Mesenchymal stem cell (in vitro differentiated cells and primary cell): ENCODE data around the gene CR1.
"Not testable (repeated sequence)": the region's sequence is repeated elsewhere in the genome, so short reads cannot be mapped to it uniquely, and the experiment has no call there.

Experiments
- DNase-seq: peaks from one replicate; pipeline ENCODE4 v3.0.0-alpha.2; 2013
- H2AFZ ChIP-seq: one replicate; pipeline ENCODE4 v1.6.1; 2013; ENCODE audit warnings: low read depth, mild to moderate bottlenecking, control low read depth, inconsistent platforms, low read length, moderate library complexity
- H2AK5ac ChIP-seq: 2 replicates; pipeline ENCODE4 v1.6.1; 2013; ENCODE audit warnings: low read length, moderate library complexity, mild to moderate bottlenecking, inconsistent platforms; ENCODE audit not compliant: severe bottlenecking
- H2BK120ac ChIP-seq: one replicate; pipeline ENCODE4 v1.6.1; 2013; ENCODE audit warnings: low read depth, mild to moderate bottlenecking, inconsistent platforms, low read length, moderate library complexity
- H2BK12ac ChIP-seq, 2 experiments: one replicate each; pipeline ENCODE4 v1.6.1; 2013; ENCODE audit warnings: inconsistent platforms in 2 of 2, low read length in 2 of 2, mild to moderate bottlenecking in 2 of 2, moderate library complexity in 2 of 2, control low read depth in 1 of 2
- H2BK15ac ChIP-seq: one replicate; pipeline ENCODE4 v1.6.1; 2013; ENCODE audit warnings: mild to moderate bottlenecking, low read depth, inconsistent platforms; ENCODE audit not compliant: poor library complexity, severe bottlenecking
- H2BK5ac ChIP-seq: 2 replicates; pipeline ENCODE4 v1.6.1; 2013; ENCODE audit warnings: low read depth, mild to moderate bottlenecking, low read length, control low read depth, inconsistent platforms; ENCODE audit not compliant: poor library complexity, severe bottlenecking
- H3K14ac ChIP-seq, 2 experiments: one replicate each; pipeline ENCODE4 v1.6.1; 2013; ENCODE audit warnings: inconsistent platforms in 2 of 2, low read length in 2 of 2, control low read depth in 1 of 2, mild to moderate bottlenecking in 1 of 2, moderate library complexity in 1 of 2
- H3K18ac ChIP-seq, 2 experiments: one replicate each; pipeline ENCODE4 v1.6.1; 2013; ENCODE audit warnings: inconsistent platforms in 2 of 2, low read length in 2 of 2, control low read depth in 1 of 2, low read depth in 1 of 2, mild to moderate bottlenecking in 1 of 2
- H3K23ac ChIP-seq, 2 experiments: one replicate each; pipeline ENCODE4 v1.6.1; 2013; ENCODE audit warnings: inconsistent platforms in 2 of 2, low read length in 2 of 2, mild to moderate bottlenecking in 2 of 2, moderate library complexity in 2 of 2, control low read depth in 1 of 2
- H3K27ac ChIP-seq: 2 replicates; pipeline ENCODE4 v1.5.1; 2013; ENCODE audit warnings: mild to moderate bottlenecking, moderate library complexity, low read length, control low read depth, inconsistent platforms; ENCODE audit not compliant: poor library complexity, severe bottlenecking
- H3K27me3 ChIP-seq, 2 experiments: 2 replicates each; pipeline versions ENCODE4 v1.6.1 to v1.7.0; 2013; ENCODE audit warnings: low read length in 2 of 2, mild to moderate bottlenecking in 2 of 2, moderate library complexity in 2 of 2, control low read depth in 1 of 2, inconsistent platforms in 1 of 2; ENCODE audit not compliant: control insufficient read depth in 1 of 2, insufficient read depth in 1 of 2
- H3K36me3 ChIP-seq, 2 experiments: 2 replicates each; pipeline versions ENCODE4 v1.6.1 to v1.7.0; 2013; ENCODE audit warnings: low read length in 2 of 2, control low read depth in 1 of 2, inconsistent platforms in 1 of 2, low read depth in 1 of 2, mild to moderate bottlenecking in 1 of 2; ENCODE audit not compliant: insufficient read depth in 2 of 2, control insufficient read depth in 1 of 2
- H3K4ac ChIP-seq, 2 experiments: one replicate each; pipeline ENCODE4 v1.6.1; 2013; ENCODE audit warnings: inconsistent platforms in 2 of 2, low read length in 2 of 2, mild to moderate bottlenecking in 2 of 2, moderate library complexity in 2 of 2, control low read depth in 1 of 2, low read depth in 1 of 2
- H3K4me1 ChIP-seq: 2 replicates; pipeline ENCODE4 v1.6.1; 2013; ENCODE audit warnings: low read depth, low read length, control low read depth; ENCODE audit not compliant: control insufficient read depth, insufficient read depth
- H3K4me2 ChIP-seq: 2 replicates; pipeline ENCODE4 v1.6.1; 2013; ENCODE audit warnings: low read length, mild to moderate bottlenecking, inconsistent platforms; ENCODE audit not compliant: poor library complexity, severe bottlenecking
- H3K4me3 ChIP-seq, 2 experiments: 2 replicates each; pipeline versions ENCODE4 v1.5.1 to v1.7.0; 2013; ENCODE audit warnings: low read length in 2 of 2, mild to moderate bottlenecking in 2 of 2, control low read depth in 1 of 2, low read depth in 1 of 2; ENCODE audit not compliant: insufficient read depth in 1 of 2
- H3K79me1 ChIP-seq: replicated peaks from 2 replicates; pipeline ENCODE4 v1.6.1; 2013; ENCODE audit warnings: mild to moderate bottlenecking, control low read depth, low read length, inconsistent platforms; ENCODE audit not compliant: poor library complexity, severe bottlenecking
- H3K9ac ChIP-seq: 2 replicates; pipeline ENCODE4 v1.7.0; 2013; ENCODE audit warnings: mild to moderate bottlenecking, low read length, moderate library complexity
- H3K9me3 ChIP-seq: 2 replicates; pipeline ENCODE4 v1.7.0; 2013; ENCODE audit warnings: mild to moderate bottlenecking, low read length; ENCODE audit not compliant: control insufficient read depth
- H4K8ac ChIP-seq: one replicate; pipeline ENCODE4 v1.6.1; 2013; ENCODE audit warnings: inconsistent platforms, mild to moderate bottlenecking, low read length, moderate library complexity
- H4K91ac ChIP-seq: one replicate; pipeline ENCODE4 v1.6.1; 2013; ENCODE audit warnings: mild to moderate bottlenecking, low read length, inconsistent platforms
- whole genome bisulfite sequencing: methylation state at CpG from one replicate; pipeline ENCODE4 v1.1.7; 2013; ENCODE audit warnings: mixed read lengths; 5-methylcytosine and 5-hydroxymethylcytosine counted together

Gene CR1

GRCh38 chr1:207658904-207659485 is 163.0 kb downstream of the CR1 start:
- H4K91ac ChIP-seq = no peak overlapping the region
- 81% methylated on average over 9 of the region's 9 CpGs for WGBS
- H2BK5ac ChIP-seq = no peak overlapping the region
- H3K23ac ChIP-seq = no peak overlapping the region
- no peak overlapping the region for H3K27ac ChIP-seq
- H3K18ac ChIP-seq = no peak overlapping the region
- no peak overlapping the region for H2BK120ac ChIP-seq
- H2AK5ac ChIP-seq = no peak overlapping the region
- H2AFZ ChIP-seq = no peak overlapping the region
- no peak overlapping the region for H4K8ac ChIP-seq
- H3K14ac ChIP-seq = no peak overlapping the region
- no peak for DNase-seq
- H3K27me3 ChIP-seq = peaks cover 5 to 18% of the 10 kb centered on the region in 2 experiments
- no peak overlapping the region for H2BK15ac ChIP-seq
- no peaks in the 10 kb centered on the region for H3K79me1 ChIP-seq
- H2BK12ac ChIP-seq = no peak overlapping the region
- no peak overlapping the region for H3K9ac ChIP-seq
- no peak overlapping the region for H3K4me2 ChIP-seq
- H3K36me3 ChIP-seq = no peaks in the 10 kb centered on the region
- H3K4ac ChIP-seq = no peak overlapping the region
- H3K4me3 ChIP-seq = no peak overlapping the region
- no peaks in the 10 kb centered on the region for H3K9me3 ChIP-seq
- no peaks in the 10 kb centered on the region for H3K4me1 ChIP-seq

GRCh38 chr1:207659545-207660153 is 163.7 kb downstream of the CR1 start:
- Histone ChIP-seq H3K79me1 (no peaks in the 10 kb centered on the region), H4K8ac (no peak overlapping the region), H2BK5ac (no peak overlapping the region), H2AK5ac (no peak overlapping the region), H2AFZ (no peak overlapping the region), H3K4me1 (no peaks in the 10 kb centered on the region), H3K4ac (no peak overlapping the region), H3K27ac (no peak overlapping the region), H3K27me3 (peaks cover 5 to 22% of the 10 kb centered on the region in 2 experiments), H3K14ac (peak overlapping the region in 1 of 2 experiments; percentile 75), H3K18ac (no peak overlapping the region), H2BK120ac (no peak overlapping the region), H2BK12ac (no peak overlapping the region), H3K9me3 (no peaks in the 10 kb centered on the region), H3K23ac (no peak overlapping the region), H3K4me2 (no peak overlapping the region), H3K4me3 (no peak overlapping the region), H4K91ac (no peak overlapping the region), H2BK15ac (no peak overlapping the region), H3K9ac (no peak overlapping the region), H3K36me3 (no peaks in the 10 kb centered on the region)
- DNase-seq = no peak
- WGBS = 74% methylated on average over 10 of the region's 10 CpGs

GRCh38 chr1:207661420-207661819 is 165.5 kb downstream of the CR1 start:
- not testable (repeated sequence) for H4K8ac ChIP-seq, DNase-seq, H2AFZ ChIP-seq, H2BK5ac ChIP-seq, H2AK5ac ChIP-seq, H3K4me3 ChIP-seq, H2BK12ac ChIP-seq, H4K91ac ChIP-seq, H3K4me2 ChIP-seq, H3K14ac ChIP-seq, H2BK120ac ChIP-seq, H3K4ac ChIP-seq, H3K36me3 ChIP-seq, H3K4me1 ChIP-seq, H3K79me1 ChIP-seq, H3K27ac ChIP-seq, H3K23ac ChIP-seq, H2BK15ac ChIP-seq, H3K9ac ChIP-seq, H3K18ac ChIP-seq, H3K9me3 ChIP-seq
- no CpG with 5 or more reads among the region's 2 CpGs for WGBS
- peaks cover 5 to 32% of the 10 kb centered on the region in 2 experiments for H3K27me3 ChIP-seq

- H2BK120ac ChIP-seq = no peak overlapping the region
- H3K18ac ChIP-seq = no peak overlapping the region
- no peak overlapping the region for H3K27ac ChIP-seq
- H3K9me3 ChIP-seq = peaks cover 17% of the 10 kb centered on the region
- no peak overlapping the region for H3K4me2 ChIP-seq
- H3K4me3 ChIP-seq = no peak overlapping the region
- H2BK5ac ChIP-seq = no peak overlapping the region
- H2BK15ac ChIP-seq = no peak overlapping the region
- no peak overlapping the region for H2BK12ac ChIP-seq
- no peak overlapping the region for H3K23ac ChIP-seq
- no peak for DNase-seq
- H3K14ac ChIP-seq = no peak overlapping the region
- H3K9ac ChIP-seq = no peak overlapping the region
- H4K8ac ChIP-seq = no peak overlapping the region
- H3K36me3 ChIP-seq = no peaks in the 10 kb centered on the region
- H2AFZ ChIP-seq = no peak overlapping the region
- no peaks in the 10 kb centered on the region for H3K79me1 ChIP-seq
- H3K27me3 ChIP-seq = peaks cover 3 to 64% of the 10 kb centered on the region in 2 experiments
- peaks cover 1% of the 10 kb centered on the region for H3K4me1 ChIP-seq
- H3K4ac ChIP-seq = no peak overlapping the region
- H2AK5ac ChIP-seq = no peak overlapping the region
- WGBS = 100% methylated on average over 1 of the region's 1 CpG
- H4K91ac ChIP-seq = no peak overlapping the region
Measured at GRCh38 chr1:207666342-207666741, 170.4 kb downstream of the CR1 start.
